ENCODE data around the gene QPRT. TPM values are rescaled to one million over a fixed set of nuclear protein-coding genes. Genes with fewer than 3 reads are reported as not detected.

QPRT gene
- total and polyA plus RNA-seq, 2 of the 8 experiments (the other 6 are each of a cell fraction or from before 2014, with no cell fraction given), result 89.0 to 102 TPM

DNA sequence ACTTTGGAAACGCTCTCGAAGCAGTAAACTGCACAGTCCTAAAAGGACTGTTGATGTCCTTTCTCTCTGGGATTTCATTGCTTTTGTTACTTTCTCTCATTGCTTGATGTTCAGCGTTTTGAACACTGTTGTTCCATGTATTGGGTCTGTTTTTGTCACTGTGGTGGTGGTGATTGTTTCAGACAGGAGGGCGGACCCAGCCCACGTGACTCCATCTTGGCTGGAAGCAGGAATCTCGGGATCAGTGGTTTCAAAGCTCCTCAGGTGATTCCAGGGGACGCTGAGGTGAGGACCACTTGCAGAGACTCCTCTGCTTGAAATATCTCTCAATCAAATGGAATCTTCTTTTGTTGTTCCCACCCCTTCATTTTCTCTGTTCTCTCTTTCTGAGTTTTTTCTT is 48.5 kb downstream of the QPRT start:
- 91% methylated on average over 7 of the region's 7 CpGs; no CpG with 5 or more reads in 1 of the 2 experiments for WGBS, 2 experiments (ENCODE audit: extremely low coverage in 1 of 2, insufficient coverage in 1 of 2, insufficient read length in 1 of 2, insufficient replicate concordance in 2 of 2, low coverage in 1 of 2, low lambda C conversion rate in 2 of 2, missing lambda C conversion rate in 1 of 2)
- H2AFZ ChIP-seq (ENCODE audit: low read length), result no peak overlapping the region
- H3K79me1 ChIP-seq (ENCODE audit: low read depth, low read length), result peaks cover 8% of the 10 kb centered on the region; the same call in 1 of the 2 replicates
- peaks cover 0 to 48% of the 10 kb centered on the region in 2 experiments; a peak in 3 of 4 replicates for H3K79me2 ChIP-seq (ENCODE audit: control insufficient read depth in 1 of 2, insufficient read depth in 2 of 2, low read length in 2 of 2)
- no peak overlapping the region for H2BK15ac ChIP-seq (ENCODE audit: low read length)
- no peaks in the 10 kb centered on the region for H3K9me3 ChIP-seq (ENCODE audit: insufficient read depth in 2 of 2, low read depth in 1 of 2, low read length in 1 of 2)
- no peak overlapping the region for H2BK120ac ChIP-seq (replicated peaks; ENCODE audit: low read depth, low read length)
- peaks cover 2 to 7% of the 10 kb centered on the region in 2 experiments for H4K20me1 ChIP-seq (replicated peaks in 1 of 2; ENCODE audit: control insufficient read depth in 1 of 2, insufficient read depth in 2 of 2, low read length in 2 of 2)
- H3K18ac ChIP-seq (ENCODE audit: extremely low read depth, low read length), result no peak overlapping the region
- H4K91ac ChIP-seq (replicated peaks; ENCODE audit: insufficient read length, low read length), result no peak overlapping the region
- no peaks in the 10 kb centered on the region for H3K4me1 ChIP-seq (replicated peaks in 1 of 4; ENCODE audit: control insufficient read depth in 3 of 4, insufficient read depth in 4 of 4, low read length in 3 of 4)
- no peak overlapping the region for H4K8ac ChIP-seq (ENCODE audit: extremely low read depth, insufficient read depth, low read length)
- no peak overlapping the region for H3K14ac ChIP-seq (ENCODE audit: insufficient read length)
- H3K27me3 ChIP-seq (replicated peaks in 1 of 4; ENCODE audit: control insufficient read depth in 3 of 4, extremely low read depth in 1 of 4, insufficient read depth in 3 of 4, low read length in 3 of 4), result no peaks in the 10 kb centered on the region
- FAIRE-seq (no peak), DNase-seq (ENCODE audit: low read depth in 1 of 2, low spot score in 2 of 2) (no peak)
- H3K56ac ChIP-seq (replicated peaks; ENCODE audit: insufficient read length, low read depth, low read length), result no peak overlapping the region
- ChIA-PET CTCF (ENCODE audit: partially characterized antibody) (interaction anchor here (1.0 to 7.4 kb wide), 7 partner anchors 9 to 58 kb away, joined by 3 to 81 read pairs (median 3); no protein-coding TSS in a partner anchor), POLR2A (ENCODE audit: partially characterized antibody) (interaction anchor here (0.9 to 26.3 kb wide), 10 partner anchors 9 to 63 kb away, joined by 3 to 490 read pairs (median 6); partner anchors contain the start of gene KIF22)
- no peak overlapping the region for H3K9ac ChIP-seq (replicated peaks in 1 of 4; ENCODE audit: extremely low read depth in 1 of 4, low read depth in 3 of 4, low read length in 3 of 4)
- no peak overlapping the region for H3K4me2 ChIP-seq (ENCODE audit: insufficient read depth in 1 of 2, low read depth in 2 of 2, low read length in 2 of 2)
- H3K4ac ChIP-seq (replicated peaks; ENCODE audit: insufficient read length, low read depth, low read length), result no peak overlapping the region
- peaks cover 24 to 73% (median 32%) of the 10 kb centered on the region in 4 experiments for H3K36me3 ChIP-seq (ENCODE audit: control insufficient read depth in 2 of 4, insufficient read depth in 4 of 4, low read length in 3 of 4)
- no peak overlapping the region for H2BK5ac ChIP-seq (ENCODE audit: low read depth, low read length)
- no peak overlapping the region for H3K23ac ChIP-seq (ENCODE audit: insufficient read length)
- H3K23me2 ChIP-seq (ENCODE audit: low read depth, low read length), result no peaks in the 10 kb centered on the region
- H4K5ac ChIP-seq (ENCODE audit: insufficient read length, low read depth, low read length), result no peak overlapping the region
- TF ChIP-seq EP300 (IDR thresholded peaks at IDR 0.05; ENCODE audit: borderline replicate concordance in 1 of 2, low read depth in 2 of 2, low read length in 2 of 2) (no peak), POLR2AphosphoS5 (IDR thresholded peaks at IDR 0.05; ENCODE audit: low read depth, low read length) (no peak), KDM4A (IDR thresholded peaks at IDR 0.05; ENCODE audit: low read depth, low read length, severe bottlenecking) (no peak), CTBP2 (IDR thresholded peaks at IDR 0.05; ENCODE audit: borderline replicate concordance, insufficient read depth, insufficient read length, low read length) (no peak)
- 0 out of 2 replicates have a peak overlapping the region, but pooled peaks have one; percentile 22 for H3K27ac ChIP-seq (ENCODE audit: low read depth, low read length)
- no peak overlapping the region for H2BK20ac ChIP-seq (ENCODE audit: low read length)
- no peak overlapping the region for H3K4me3 ChIP-seq (ENCODE audit: extremely low read depth in 1 of 4, insufficient read depth in 2 of 4, low read depth in 3 of 4, low read length in 4 of 4)
- H2BK12ac ChIP-seq (ENCODE audit: low read depth, low read length), result no peak overlapping the region
- H2AK5ac ChIP-seq (ENCODE audit: low read depth, low read length), result no peak overlapping the region
